GM23248 (cell line): ENCODE measurements around the gene STK32B. TPM values are rescaled to one million over a fixed set of nuclear protein-coding genes. Genes with fewer than 3 reads are reported as not detected.
"Not testable (repeated sequence)": the region's sequence is repeated elsewhere in the genome, so short reads cannot be mapped to it uniquely, and the experiment has no call there.

ENCODE experiments used
- DNase-seq: peaks from one replicate; pipeline ENCODE4 v3.0.0-alpha.2; 2015
- H2AFZ ChIP-seq: fragments of 200-600 bp; sonication (generic); 2 replicates; pipeline ENCODE4 v1.6.1; 2016; ENCODE audit warnings: antibody characterized with exemption
- H3F3A ChIP-seq: fragments of 200-600 bp; sonication (generic); 2 replicates; pipeline ENCODE4 v1.6.1; 2016; ENCODE audit warnings: mild to moderate bottlenecking, antibody characterized with exemption, mixed run types; ENCODE audit not compliant: insufficient read depth
- H3K27ac ChIP-seq: fragments of 200-600 bp; sonication (generic); 2 replicates; pipeline ENCODE4 v1.5.1; 2016; ENCODE audit warnings: mild to moderate bottlenecking
- H3K27me3 ChIP-seq: fragments of 200-600 bp; sonication (generic); replicated peaks from 2 replicates; pipeline ENCODE4 v1.6.1; 2016; ENCODE audit warnings: mild to moderate bottlenecking; ENCODE audit not compliant: insufficient read depth
- H3K36me3 ChIP-seq: fragments of 200-600 bp; sonication (generic); 2 replicates; pipeline ENCODE4 v1.6.1; 2016; ENCODE audit warnings: low read depth, mild to moderate bottlenecking
- H3K4me1 ChIP-seq: fragments of 200-600 bp; sonication (generic); 2 replicates; pipeline ENCODE4 v1.6.1; 2016; ENCODE audit warnings: mild to moderate bottlenecking; ENCODE audit not compliant: insufficient read depth
- H3K4me2 ChIP-seq: fragments of 200-600 bp; sonication (generic); one replicate; pipeline ENCODE4 v1.6.1; 2016; ENCODE audit warnings: mild to moderate bottlenecking; ENCODE audit not compliant: unreplicated experiment
- H3K4me3 ChIP-seq: fragments of 200-600 bp; sonication (generic); 2 replicates; pipeline ENCODE4 v1.5.1; 2016; ENCODE audit warnings: mild to moderate bottlenecking
- H3K79me2 ChIP-seq: fragments of 200-600 bp; sonication (generic); 2 replicates; pipeline ENCODE4 v1.6.1; 2016; ENCODE audit warnings: mild to moderate bottlenecking; ENCODE audit not compliant: insufficient read depth
- H3K9ac ChIP-seq: fragments of 200-600 bp; sonication (generic); 2 replicates; pipeline ENCODE4 v1.6.1; 2016; ENCODE audit warnings: mild to moderate bottlenecking
- H3K9me2 ChIP-seq: fragments of 200-600 bp; sonication (generic); 2 replicates; pipeline ENCODE4 v1.6.1; 2016; ENCODE audit warnings: mixed run types, mild to moderate bottlenecking, moderate library complexity; ENCODE audit not compliant: insufficient read depth
- H3K9me3 ChIP-seq: fragments of 200-600 bp; sonication (generic); one replicate; pipeline ENCODE4 v1.6.1; 2017; ENCODE audit warnings: low read depth
- H4K20me1 ChIP-seq: fragments of 200-600 bp; sonication (generic); 2 replicates; pipeline ENCODE4 v1.6.0; 2016; ENCODE audit not compliant: insufficient read depth
- EZH2 ChIP-seq: fragments of 200-600 bp; sonication (generic); IDR thresholded peaks from 2 replicates; pipeline ENCODE4 v1.6.1; 2018; ENCODE audit warnings: antibody characterized with exemption, mild to moderate bottlenecking; ENCODE audit not compliant: insufficient read depth, poor library complexity, severe bottlenecking
- EZH2phosphoT487 ChIP-seq: fragments of 200-600 bp; sonication (generic); IDR thresholded peaks from 2 replicates; pipeline ENCODE4 v1.6.1; 2018; ENCODE audit warnings: antibody characterized with exemption, moderate library complexity, mild to moderate bottlenecking, low read depth; ENCODE audit not compliant: insufficient read depth
- WGBS, 2 experiments: methylation state at CpG; one replicate each; pipeline ENCODE4 v1.1.6; 2015 to 2017; ENCODE audit warnings: low lambda C conversion rate in 2 of 2, low coverage in 1 of 2; ENCODE audit errors: missing lambda C conversion rate in 2 of 2; 5-methylcytosine and 5-hydroxymethylcytosine counted together
- in situ Hi-C: fragments of 300-500 bp; cut with MboI; formaldehyde crosslinking; loops from 2 replicates; pipeline ENCODE4 v1.15.0; 2020
- polyA plus RNA-seq: library from polyadenylated mRNA; unstranded; fragments of >200 nt; fragmentation: Nextera tagmentation; extraction: Ambion mirVana; gene quantifications from 2 replicates; pipeline ENCODE4 v1.2.1, GENCODE V29; 2016
- total RNA-seq: library from RNA; depleted of rRNA; stranded (reverse); fragments of >200 nt; shearing (Covaris generic); gene quantifications from 2 replicates; pipeline ENCODE4 v1.2.3, GENCODE V29; 2014

The STK32B gene
- total and polyA plus RNA-seq, 2 experiments from 2014 or later, result 4.9 to 6.1 TPM

- no peak overlapping the region for H3K4me2 ChIP-seq
- no peaks in the 10 kb centered on the region for H3K9me3 ChIP-seq
- H3K27ac ChIP-seq, result no peak overlapping the region
- no peak overlapping the region for H3K4me3 ChIP-seq
- H4K20me1 ChIP-seq, result no peaks in the 10 kb centered on the region
- no peak overlapping the region for H3K9ac ChIP-seq
- in situ Hi-C loops, result no loop called here
- no peaks in the 10 kb centered on the region for H3K27me3 ChIP-seq
- H3K9me2 ChIP-seq, result no peaks in the 10 kb centered on the region
- 0 out of 2 replicates have a peak, but pooled peaks cover 4% of the 10 kb centered on the region for H3K4me1 ChIP-seq
- no peaks in the 10 kb centered on the region for H3K36me3 ChIP-seq
- TF ChIP-seq EZH2phosphoT487 (no peak), EZH2 (no peak)
- H2AFZ ChIP-seq, result no peak overlapping the region
- 25 to 33% methylated on average over 1 of the region's 1 CpG for WGBS, 2 experiments
- DNase-seq, result no peak
- H3K79me2 ChIP-seq, result no peaks in the 10 kb centered on the region
- H3F3A ChIP-seq, result no peaks in the 10 kb centered on the region
Observed at GRCh38 chr4:5232549-5232948, 181.3 kb downstream of the STK32B start.

- Histone ChIP-seq H3F3A (no peaks in the 10 kb centered on the region), H3K36me3 (no peaks in the 10 kb centered on the region), H3K27ac (no peak overlapping the region; the same call in 1 of the 2 replicates), H3K9me3 (no peaks in the 10 kb centered on the region), H3K4me2 (peak overlapping the region; percentile 19), H4K20me1 (no peaks in the 10 kb centered on the region), H3K9me2 (no peaks in the 10 kb centered on the region), H2AFZ (no peak overlapping the region), H3K4me1 (peaks cover 14% of the 10 kb centered on the region; the same call in 1 of the 2 replicates), H3K9ac (no peak overlapping the region), H3K79me2 (no peaks in the 10 kb centered on the region), H3K27me3 (no peaks in the 10 kb centered on the region), H3K4me3 (no peak overlapping the region)
- in situ Hi-C loops, result no loop called here
- no peak for DNase-seq
- 14 to 17% methylated on average over 3 of the region's 3 CpGs for WGBS, 2 experiments
- no peak for TF ChIP-seq EZH2phosphoT487
- TF ChIP-seq EZH2, result no peak
Observed at GRCh38 chr4:5237086-5237660, 185.9 kb downstream of the STK32B start.

- WGBS, 2 experiments, result 9 to 13% methylated on average over 4 of the region's 4 CpGs
- Histone ChIP-seq H3F3A (no peaks in the 10 kb centered on the region), H3K9me3 (no peaks in the 10 kb centered on the region), H4K20me1 (no peaks in the 10 kb centered on the region), H3K9me2 (no peaks in the 10 kb centered on the region), H3K4me2 (peak overlapping the region; percentile 19), H3K27ac (peak overlapping the region; percentile 29), H3K79me2 (no peaks in the 10 kb centered on the region), H3K36me3 (no peaks in the 10 kb centered on the region), H3K9ac (peak overlapping the region; percentile 36; the same call in 1 of the 2 replicates), H3K4me1 (peaks cover 14% of the 10 kb centered on the region; the same call in 1 of the 2 replicates), H3K4me3 (peak overlapping the region; percentile 14; the same call in 1 of the 2 replicates), H3K27me3 (no peaks in the 10 kb centered on the region), H2AFZ (peak overlapping the region; percentile 45)
- TF ChIP-seq EZH2phosphoT487 (no peak), EZH2 (no peak)
- DNase-seq, result peak; percentile 72
- in situ Hi-C loops, result no loop called here
Observed at GRCh38 chr4:5238173-5238572, 186.9 kb downstream of the STK32B start.

- DNase-seq, H3K9me2 ChIP-seq, H4K20me1 ChIP-seq, H3K4me2 ChIP-seq, in situ Hi-C loops, H3K9ac ChIP-seq, H3K27ac ChIP-seq, H3K36me3 ChIP-seq, H3K4me1 ChIP-seq, H3K79me2 ChIP-seq, H3K4me3 ChIP-seq, H2AFZ ChIP-seq, H3K9me3 ChIP-seq, H3K27me3 ChIP-seq, H3F3A ChIP-seq: not testable (repeated sequence)
- 61 to 66% methylated on average over 7 of the region's 7 CpGs for WGBS, 2 experiments
Observed at GRCh38 chr4:5247061-5247460, 195.8 kb downstream of the STK32B start.

- no peaks in the 10 kb centered on the region for H3K36me3 ChIP-seq
- no peaks in the 10 kb centered on the region for H3K9me2 ChIP-seq
- H3K27me3 ChIP-seq, result no peaks in the 10 kb centered on the region
- H3K79me2 ChIP-seq, result no peaks in the 10 kb centered on the region
- no peak overlapping the region for H3K9ac ChIP-seq
- H3K4me2 ChIP-seq, result no peak overlapping the region
- no peak overlapping the region for H3K27ac ChIP-seq
- no peak overlapping the region for H2AFZ ChIP-seq
- TF ChIP-seq EZH2phosphoT487 (no peak), EZH2 (no peak)
- in situ Hi-C loops, result no loop called here
- no peaks in the 10 kb centered on the region for H3F3A ChIP-seq
- DNase-seq, result no peak
- H3K9me3 ChIP-seq, result no peaks in the 10 kb centered on the region
- no peaks in the 10 kb centered on the region for H3K4me1 ChIP-seq
- 57 to 68% methylated on average over 1 of the region's 1 CpG for WGBS, 2 experiments
- H4K20me1 ChIP-seq, result no peaks in the 10 kb centered on the region
- H3K4me3 ChIP-seq, result no peak overlapping the region
Observed at GRCh38 chr4:5247735-5248134, 196.5 kb downstream of the STK32B start.
